PFSK-1 (cell line): ENCODE results near the gene MED8. TPM values are rescaled to one million over a fixed set of nuclear protein-coding genes. Genes with fewer than 3 reads are reported as not detected.

ENCODE experiments used
- FOXP2 ChIP-seq: optimal IDR thresholded peaks from 2 replicates; pipeline ENCODE3; 2011; ENCODE audit warnings: borderline replicate concordance, control low read depth, inconsistent platforms; ENCODE audit not compliant: insufficient read depth; ENCODE audit errors: extremely low read length, extremely low read depth
- POLR2AphosphoS5 ChIP-seq: IDR thresholded peaks from 2 replicates; pipeline ENCODE4 v1.6.1; 2012; ENCODE audit warnings: low read depth, mild to moderate bottlenecking, control low read depth, low read length, moderate library complexity
- REST ChIP-seq, 2 experiments: IDR thresholded peaks; 2 replicates each; pipeline versions ENCODE4 v1.6.1 to v1.8.0; 2011 to 2012; ENCODE audit warnings: low read depth in 2 of 2, low read length in 2 of 2, control low read depth in 1 of 2, inconsistent platforms in 1 of 2, mild to moderate bottlenecking in 1 of 2, moderate library complexity in 1 of 2; ENCODE audit not compliant: insufficient read depth in 1 of 2
- SIN3A ChIP-seq: IDR thresholded peaks from 2 replicates; pipeline ENCODE4 v1.6.1; 2012; ENCODE audit warnings: mild to moderate bottlenecking, low read length, moderate library complexity, borderline replicate concordance; ENCODE audit not compliant: insufficient read depth
- TAF1 ChIP-seq: IDR thresholded peaks from 2 replicates; pipeline ENCODE4 v1.6.1; 2012; ENCODE audit warnings: low read length, control low read depth, borderline replicate concordance; ENCODE audit not compliant: insufficient read depth
- polyA plus RNA-seq: library from polyadenylated mRNA; unstranded; fragments of >200 nt; gene quantifications from one replicate; pipeline ENCODE4 v1.2.1, GENCODE V29; 2012; ENCODE audit warnings: low read depth, missing spikeins; ENCODE audit not compliant: insufficient read length

MED8 gene
- 86.2 TPM for polyA plus RNA-seq

- TF ChIP-seq POLR2AphosphoS5 (peak; percentile 77), SIN3A (no peak), FOXP2 (no peak), REST (IDR thresholded peaks at IDR 0.05; ENCODE audit: insufficient read depth in 1 of 2, low read depth in 2 of 2, low read length in 2 of 2) (no peak), TAF1 (peak; percentile 75; the same call in 1 of the 2 replicates)
Observed at GRCh38 chr1:43389326-43390313, at the start of gene MED8, which contains the start of gene SZT2. MED8 (minus strand) TSS chr1:43389800; CDS start chr1:43389764, 36 bp downstream. SZT2 (plus strand) TSS chr1:43389899; CDS start chr1:43389969, 70 bp downstream.

- TF ChIP-seq FOXP2, result no peak
- no peak for TF ChIP-seq REST (IDR thresholded peaks at IDR 0.05; ENCODE audit: insufficient read depth in 1 of 2, low read depth in 2 of 2, low read length in 2 of 2)
- TF ChIP-seq POLR2AphosphoS5, result no peak
- TF ChIP-seq TAF1, result no peak
Observed at GRCh38 chr1:43438953-43439581, 49.5 kb upstream of the MED8 start.

- no peak for TF ChIP-seq REST (IDR thresholded peaks at IDR 0.05; ENCODE audit: insufficient read depth in 1 of 2, low read depth in 2 of 2, low read length in 2 of 2)
- TF ChIP-seq SIN3A, result no peak
- TF ChIP-seq POLR2AphosphoS5, result no peak
- no peak for TF ChIP-seq TAF1
- TF ChIP-seq FOXP2, result no peak
Observed at GRCh38 chr1:43438576-43438952, 49.0 kb upstream of the MED8 start.

GRCh38 chr1:43438006-43438405 is 48.4 kb upstream of the MED8 start:
- TF ChIP-seq FOXP2 (no peak), POLR2AphosphoS5 (no peak), SIN3A (no peak), REST (IDR thresholded peaks at IDR 0.05; ENCODE audit: insufficient read depth in 1 of 2, low read depth in 2 of 2, low read length in 2 of 2) (no peak), TAF1 (no peak)
